ENCODE data around the gene GSTM1. TPM values are rescaled to one million over a fixed set of nuclear protein-coding genes. Genes with fewer than 3 reads are reported as not detected.

Gene GSTM1
- total RNA-seq, 4 donors from 2014 or later: 0.83 to 299 TPM; not detected in 2

DNA sequence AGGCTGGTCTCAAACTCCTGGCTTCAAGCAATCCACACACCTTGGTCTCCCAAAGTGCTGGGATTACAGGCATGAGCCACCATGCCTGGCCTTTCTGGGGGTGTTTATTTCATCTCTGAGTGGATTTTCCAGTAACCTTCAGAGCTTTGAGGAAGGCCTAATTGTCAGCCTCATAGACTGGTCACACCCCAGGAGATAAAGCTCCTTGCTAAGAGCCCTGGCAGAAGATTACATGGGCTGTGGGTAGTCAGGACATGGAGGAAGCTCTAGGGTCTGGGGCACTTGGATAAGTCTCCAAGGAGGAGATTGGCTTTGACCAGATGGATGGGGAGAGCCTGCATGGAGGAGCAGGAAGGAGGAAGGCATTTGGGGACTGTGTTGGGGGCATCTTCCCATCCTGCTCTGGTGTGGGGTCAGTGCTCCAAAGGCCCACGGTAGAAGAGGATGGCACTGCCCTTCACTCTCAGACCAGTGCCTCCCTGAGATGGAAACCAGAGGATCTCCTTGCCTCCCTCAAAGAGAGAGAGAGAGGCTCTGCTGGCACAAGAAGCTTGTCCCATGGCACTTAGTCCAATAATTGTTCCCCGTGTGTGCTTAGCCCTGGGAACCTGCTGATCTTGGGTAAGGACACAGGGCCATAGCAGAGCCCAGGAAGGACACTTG lies 46.4 kb upstream of the GSTM1 start:
- Histone ChIP-seq H3K9me3 (no peaks in the 10 kb centered on the region), H3K27me3 (no peaks in the 10 kb centered on the region), H3K4me1 (peaks cover 0 to 23% (median 12%) of the 10 kb centered on the region in 3 donors), H3K27ac (no peak overlapping the region), H3K4me3 (no peak overlapping the region), H3K36me3 (no peaks in the 10 kb centered on the region)
- TF ChIP-seq POLR2A (IDR thresholded peaks at IDR 0.05): no peak
- TF ChIP-seq, protein P1, sequence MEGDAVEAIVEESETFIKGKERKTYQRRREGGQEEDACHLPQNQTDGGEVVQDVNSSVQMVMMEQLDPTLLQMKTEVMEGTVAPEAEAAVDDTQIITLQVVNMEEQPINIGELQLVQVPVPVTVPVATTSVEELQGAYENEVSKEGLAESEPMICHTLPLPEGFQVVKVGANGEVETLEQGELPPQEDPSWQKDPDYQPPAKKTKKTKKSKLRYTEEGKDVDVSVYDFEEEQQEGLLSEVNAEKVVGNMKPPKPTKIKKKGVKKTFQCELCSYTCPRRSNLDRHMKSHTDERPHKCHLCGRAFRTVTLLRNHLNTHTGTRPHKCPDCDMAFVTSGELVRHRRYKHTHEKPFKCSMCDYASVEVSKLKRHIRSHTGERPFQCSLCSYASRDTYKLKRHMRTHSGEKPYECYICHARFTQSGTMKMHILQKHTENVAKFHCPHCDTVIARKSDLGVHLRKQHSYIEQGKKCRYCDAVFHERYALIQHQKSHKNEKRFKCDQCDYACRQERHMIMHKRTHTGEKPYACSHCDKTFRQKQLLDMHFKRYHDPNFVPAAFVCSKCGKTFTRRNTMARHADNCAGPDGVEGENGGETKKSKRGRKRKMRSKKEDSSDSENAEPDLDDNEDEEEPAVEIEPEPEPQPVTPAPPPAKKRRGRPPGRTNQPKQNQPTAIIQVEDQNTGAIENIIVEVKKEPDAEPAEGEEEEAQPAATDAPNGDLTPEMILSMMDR (IDR thresholded peaks at IDR 0.05): no peak
- no peak for DNase-seq
- 86 to 100% methylated on average over 1 to 2 of the region's 2 CpGs for WGBS, 2 donors
- intact Hi-C loops (cut with DNase I): loop anchor here (5.0 kb wide), 2 partner anchors 131 to 341 kb away; partner anchors contain the start of gene AHCYL1

DNA sequence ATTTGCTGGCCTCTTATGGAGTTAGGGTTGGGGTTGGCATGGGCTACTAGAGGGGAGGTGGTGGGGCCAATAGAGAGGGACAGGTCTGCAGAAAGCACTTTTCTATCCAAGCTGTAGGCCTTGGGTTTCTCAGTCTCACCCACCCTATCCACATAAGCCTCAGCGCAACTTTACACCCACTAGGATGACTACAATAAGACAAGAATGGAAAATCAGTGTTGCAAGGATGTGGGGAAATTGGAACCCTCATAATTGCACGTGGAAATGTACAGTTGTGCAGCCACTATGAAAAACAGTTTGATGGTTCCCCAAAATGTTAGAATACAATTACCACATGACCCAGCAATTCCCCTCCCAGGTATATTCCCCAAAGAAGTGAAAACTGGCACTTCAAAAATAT lies 45.8 kb upstream of the GSTM1 start:
- WGBS, 2 donors: 79 to 80% methylated on average over 2 of the region's 2 CpGs
- H3K27me3 ChIP-seq: no peaks in the 10 kb centered on the region
- H3K4me3 ChIP-seq: no peak overlapping the region
- H3K9me3 ChIP-seq: no peaks in the 10 kb centered on the region
- no peak overlapping the region for H3K27ac ChIP-seq
- TF ChIP-seq, protein P1 (IDR thresholded peaks at IDR 0.05): no peak
- no peak for TF ChIP-seq POLR2A (IDR thresholded peaks at IDR 0.05)
- intact Hi-C loops (cut with DNase I): loop anchor here (5.0 kb wide), 2 partner anchors 130 to 340 kb away; partner anchors contain the start of gene AHCYL1
- H3K4me1 ChIP-seq: peaks cover 0 to 17% (median 7%) of the 10 kb centered on the region in 3 donors
- no peaks in the 10 kb centered on the region for H3K36me3 ChIP-seq
- DNase-seq: no peak

DNA sequence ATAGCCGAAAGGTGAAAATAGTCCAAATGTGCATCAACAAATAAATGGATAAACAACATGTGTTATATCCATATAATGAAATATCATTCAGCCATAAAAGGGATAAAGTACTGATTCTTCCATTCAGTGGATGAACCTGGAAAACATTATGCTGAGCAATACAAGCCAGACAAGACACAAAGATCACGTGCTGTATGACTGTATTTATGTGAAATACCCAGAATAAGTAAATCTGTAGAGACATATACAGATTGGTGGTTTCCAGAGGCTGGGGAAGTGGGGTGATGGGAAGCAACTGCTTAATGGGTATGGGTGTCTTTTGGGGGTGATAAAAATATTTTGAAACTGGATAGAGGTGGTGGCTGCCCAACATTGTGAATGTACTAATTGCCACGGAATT lies 45.0 kb upstream of the GSTM1 start:
- H3K27ac ChIP-seq: no peak overlapping the region
- no peak for DNase-seq
- 54 to 58% methylated on average over 3 of the region's 3 CpGs for WGBS, 2 donors
- no peaks in the 10 kb centered on the region for H3K36me3 ChIP-seq
- H3K4me1 ChIP-seq: peaks cover 0 to 15% (median 7%) of the 10 kb centered on the region in 3 donors
- no peaks in the 10 kb centered on the region for H3K9me3 ChIP-seq
- no peak overlapping the region for H3K4me3 ChIP-seq
- no peaks in the 10 kb centered on the region for H3K27me3 ChIP-seq
- intact Hi-C loops (cut with DNase I): loop anchor here (5.0 kb wide), 2 partner anchors 130 to 340 kb away; partner anchors contain the start of gene AHCYL1
- TF ChIP-seq, protein P1 (IDR thresholded peaks at IDR 0.05): no peak
- no peak for TF ChIP-seq POLR2A (IDR thresholded peaks at IDR 0.05)

DNA sequence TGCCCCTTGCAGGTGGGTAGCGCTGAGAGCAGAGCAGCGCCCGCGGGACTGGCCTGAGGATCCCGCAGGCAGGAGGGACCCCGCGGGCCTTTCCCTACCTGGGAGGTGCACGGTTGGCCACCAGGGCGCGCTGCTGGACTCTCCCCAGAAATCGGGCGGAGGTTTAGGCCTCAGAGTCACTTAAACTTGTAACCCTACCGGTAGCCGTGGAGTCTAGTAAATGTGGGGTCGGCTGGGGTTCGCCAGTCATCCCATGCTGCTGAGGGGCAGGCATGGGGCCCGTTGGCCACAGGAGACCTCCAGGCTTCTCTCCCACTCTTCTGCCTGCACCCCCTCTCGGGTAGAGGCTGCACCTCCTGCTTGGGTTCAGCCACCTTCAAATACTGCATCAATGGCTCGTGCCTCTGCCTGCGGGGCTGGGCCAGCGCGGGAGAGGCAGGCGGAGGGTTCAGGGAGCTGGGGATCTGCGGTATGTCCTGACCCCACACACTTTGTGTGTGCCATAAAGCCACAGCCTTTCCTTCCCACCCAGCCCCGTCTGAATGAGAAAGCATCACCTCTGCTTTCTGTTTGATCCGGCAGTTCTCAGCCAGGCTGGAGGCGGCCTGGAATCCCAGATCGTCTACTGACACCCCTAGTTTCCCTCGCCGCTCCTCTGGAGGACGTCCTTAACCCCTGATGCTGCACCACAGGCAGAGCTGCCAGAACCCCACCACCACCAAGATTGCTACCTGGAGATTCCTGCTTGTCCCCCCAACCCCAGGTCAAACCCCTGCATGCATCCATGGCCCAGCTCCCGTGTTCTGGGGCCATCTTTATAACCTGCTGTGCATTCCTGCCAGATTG lies 44.0 kb upstream of the GSTM1 start:
- TF ChIP-seq POLR2A (IDR thresholded peaks at IDR 0.05): no peak
- TF ChIP-seq, protein P1 (IDR thresholded peaks at IDR 0.05): peak; percentile 90 to 96 (median 92)
- Histone ChIP-seq H3K9me3 (no peaks in the 10 kb centered on the region), H3K4me1 (peaks cover 0 to 15% (median 7%) of the 10 kb centered on the region in 3 donors), H3K36me3 (no peaks in the 10 kb centered on the region), H3K27me3 (no peaks in the 10 kb centered on the region), H3K4me3 (peak overlapping the region in 1 of 4 donors; percentile 29), H3K27ac (no peak overlapping the region)
- no peak for DNase-seq
- intact Hi-C loops (cut with DNase I): loop anchor here (5.0 kb wide), 2 partner anchors 129 to 339 kb away; partner anchors contain the start of gene AHCYL1
- WGBS, 2 donors: 67 to 76% methylated on average over 9 to 15 of the region's 32 CpGs

DNA sequence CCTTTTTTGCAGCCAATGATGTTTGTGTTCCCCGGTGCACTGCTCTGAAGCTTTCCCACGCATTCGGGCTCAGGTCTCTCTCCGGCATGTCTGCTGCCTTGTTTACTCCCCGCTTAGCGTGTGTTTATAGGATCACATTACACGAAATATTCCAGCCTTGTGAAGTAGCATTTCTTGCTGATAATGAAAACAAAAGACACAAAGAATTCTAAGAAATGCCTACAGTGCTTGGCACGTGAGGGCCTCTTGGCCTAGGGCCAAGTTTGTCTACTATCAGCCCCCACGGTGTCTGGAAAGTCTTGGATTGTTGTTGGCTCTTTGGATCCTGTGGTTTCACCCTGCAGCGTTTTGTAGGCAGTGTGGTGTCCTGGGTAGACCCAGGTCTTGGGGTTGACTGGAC lies 42.9 kb upstream of the GSTM1 start:
- Histone ChIP-seq H3K4me1 (peaks cover 0 to 15% (median 7%) of the 10 kb centered on the region in 3 donors), H3K27me3 (no peaks in the 10 kb centered on the region), H3K36me3 (no peaks in the 10 kb centered on the region), H3K27ac (no peak overlapping the region), H3K4me3 (no peak overlapping the region), H3K9me3 (no peaks in the 10 kb centered on the region)
- TF ChIP-seq POLR2A (IDR thresholded peaks at IDR 0.05): no peak
- TF ChIP-seq, protein P1 (IDR thresholded peaks at IDR 0.05): no peak
- intact Hi-C loops (cut with DNase I): loop anchor here (5.0 kb wide), 2 partner anchors 128 to 338 kb away; partner anchors contain the start of gene AHCYL1
- DNase-seq: no peak
- no CpG with 5 or more reads among the region's 10 CpGs for WGBS, 2 donors

Data from esophagus squamous epithelium (tissue), 5 donors.